ENCODE data around the gene ZNG1F.
"Not testable (repeated sequence)": the region's sequence is repeated elsewhere in the genome, so short reads cannot be mapped to it uniquely, and the experiment has no call there.

ZNG1F gene

DNA sequence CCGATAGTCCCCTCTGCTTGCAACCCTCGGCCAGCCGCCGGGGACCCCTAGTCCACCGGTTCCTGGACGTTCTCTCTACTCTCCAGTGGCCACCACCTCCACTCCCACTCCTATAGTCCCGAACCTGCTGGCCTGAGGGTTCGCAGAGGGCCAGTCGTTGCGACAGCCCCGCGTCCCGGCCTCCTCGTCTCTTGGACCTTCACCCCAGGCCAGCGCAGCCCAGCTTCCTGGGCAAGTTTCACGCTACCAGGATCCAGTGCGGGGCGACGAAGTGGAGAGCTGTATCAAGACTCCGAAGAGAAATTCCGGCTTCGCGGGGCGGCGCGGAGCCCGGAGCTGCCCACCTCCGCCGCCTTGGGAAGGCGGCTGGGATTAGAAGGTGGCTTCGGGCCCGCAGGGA, 65.7 kb downstream of the ZNG1F start:
- DNase-seq (ENCODE audit: low read depth) = not testable (repeated sequence)

DNA sequence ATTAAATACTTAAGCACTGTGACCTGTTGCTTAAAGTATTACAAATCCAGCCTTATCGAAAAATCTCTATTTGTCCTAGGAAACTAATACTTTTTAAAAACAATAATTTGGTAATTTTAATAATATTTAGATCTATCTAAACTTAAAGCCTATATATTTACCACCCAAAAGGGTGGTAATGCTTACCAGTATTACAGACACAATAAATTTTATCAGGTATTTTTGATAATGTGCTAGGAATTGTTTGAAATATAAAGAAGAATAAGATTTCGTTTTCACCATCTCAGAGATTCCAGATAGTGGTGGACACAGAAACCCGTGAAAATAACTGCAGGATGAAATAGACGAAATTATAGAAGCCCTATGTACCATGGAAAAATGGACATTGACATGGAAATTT, 68.4 kb downstream of the ZNG1F start:
- DNase-seq (ENCODE audit: low read depth) = not testable (repeated sequence)

DNA sequence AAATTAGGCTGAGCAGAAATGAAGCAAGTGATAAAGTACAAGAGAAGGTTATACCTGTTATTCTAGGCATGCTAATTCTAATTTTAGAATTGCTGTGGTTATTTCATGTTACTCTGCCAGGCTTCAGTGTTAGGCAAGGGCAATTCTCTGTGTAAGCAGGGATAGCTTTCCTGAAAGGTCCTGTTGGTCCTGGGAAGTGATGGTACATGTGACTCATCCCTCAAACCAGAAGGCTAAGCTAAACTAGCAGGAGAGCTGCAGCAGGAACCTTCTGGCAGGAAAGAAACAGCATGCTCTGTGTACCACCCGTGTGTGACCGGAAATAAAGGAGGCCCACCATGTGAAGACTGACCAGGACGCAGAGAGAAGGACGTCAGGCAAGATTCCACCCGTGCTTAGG, 69.4 kb downstream of the ZNG1F start:
- DNase-seq (ENCODE audit: low read depth) = not testable (repeated sequence)

DNA sequence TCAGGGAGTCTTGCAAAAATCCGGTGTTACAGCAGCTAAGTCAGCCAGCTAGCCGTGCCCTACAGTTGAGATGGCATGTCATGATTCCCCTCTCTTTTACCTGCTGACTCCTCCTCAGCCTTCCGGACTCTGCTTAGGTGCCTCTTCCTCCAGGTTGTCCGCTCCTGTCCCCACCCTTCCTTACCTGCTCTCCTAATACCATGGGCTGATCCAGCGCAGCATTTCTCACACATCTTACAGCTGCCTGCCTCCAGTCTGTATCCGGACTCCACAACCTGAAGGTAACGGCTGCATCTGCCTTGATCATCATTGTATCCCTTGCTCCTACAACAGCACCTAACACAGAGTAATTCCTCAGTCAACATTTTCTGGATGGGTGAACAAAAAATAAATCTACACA, 69.8 kb downstream of the ZNG1F start:
- DNase-seq (ENCODE audit: low read depth) = not testable (repeated sequence)

DNA sequence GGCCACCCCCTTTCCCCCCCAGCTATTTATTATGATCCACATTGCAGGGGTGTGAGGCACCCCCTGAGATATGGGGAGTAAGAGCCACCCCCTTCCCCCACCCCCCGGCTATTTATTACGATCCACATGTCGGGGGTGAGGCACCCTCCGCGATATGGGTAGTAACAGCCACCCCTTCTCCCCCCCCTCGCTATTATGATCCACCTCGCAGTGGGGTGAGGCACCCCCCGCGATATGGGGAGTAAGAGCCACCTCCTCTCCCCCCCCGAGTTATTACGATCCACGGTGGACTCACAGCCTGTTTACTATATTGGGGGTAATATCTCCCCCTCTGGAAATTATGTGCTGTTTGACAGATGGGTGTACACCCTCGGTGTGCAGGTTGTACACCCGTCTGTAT, 75.8 kb downstream of the ZNG1F start:
- DNase-seq (ENCODE audit: low read depth) = not testable (repeated sequence)

DNA sequence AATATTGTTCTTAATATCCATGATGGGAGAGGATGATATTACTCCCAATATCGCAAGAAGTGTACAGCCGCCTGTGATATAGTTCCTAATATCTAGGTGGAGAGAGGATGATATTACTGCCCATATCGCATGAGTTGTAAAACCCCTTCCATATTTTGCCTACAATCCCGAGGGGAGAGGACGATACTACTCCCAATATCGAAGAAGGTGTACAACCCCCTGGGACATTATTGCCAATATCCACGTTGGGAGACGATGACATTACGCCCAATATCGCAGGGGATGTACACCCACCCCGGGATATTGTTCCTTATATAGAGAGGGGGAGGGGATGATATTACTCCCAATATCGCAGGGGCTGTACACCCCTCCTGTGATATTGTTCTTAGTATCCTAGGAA, 77.7 kb downstream of the ZNG1F start:
- not testable (repeated sequence) for DNase-seq (ENCODE audit: low read depth)

DNA sequence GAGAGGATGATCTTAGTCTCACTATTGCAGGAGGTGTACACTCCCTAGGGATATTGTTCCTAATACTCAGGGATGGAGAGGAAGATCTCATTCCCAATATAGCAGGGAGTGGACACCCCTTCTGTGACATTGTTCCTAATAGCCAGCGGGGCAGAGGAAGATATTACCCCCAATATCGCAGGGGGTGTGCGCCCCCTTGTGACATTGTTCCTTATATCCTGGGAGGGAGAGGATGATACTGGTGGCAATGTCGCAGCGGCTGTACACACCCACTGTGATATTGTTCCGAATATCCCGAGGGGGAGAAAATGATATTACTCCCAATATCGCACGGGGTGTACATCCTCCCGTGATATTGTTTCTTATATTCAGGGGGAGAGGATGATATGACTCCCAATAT, 78.2 kb downstream of the ZNG1F start:
- not testable (repeated sequence) for DNase-seq (ENCODE audit: low read depth)

DNA sequence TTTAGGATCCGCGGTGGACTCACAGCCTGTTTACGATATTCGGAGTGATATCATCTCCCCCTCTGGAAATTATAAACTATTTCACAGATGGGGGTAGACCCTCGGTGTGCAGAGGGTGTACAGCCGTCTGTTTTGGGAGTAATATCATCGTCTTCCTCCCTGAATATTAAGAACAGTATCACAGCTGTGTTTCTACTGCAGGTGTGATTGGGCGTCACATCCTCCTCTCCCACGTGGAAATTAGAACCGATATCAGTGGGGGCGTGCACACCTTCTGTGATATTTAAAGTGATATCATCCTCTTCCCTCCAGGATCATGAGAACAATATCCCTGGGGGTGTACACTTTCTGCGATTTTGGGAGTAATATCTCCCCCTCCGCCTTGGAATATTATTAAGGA, 79.9 kb downstream of the ZNG1F start:
- not testable (repeated sequence) for DNase-seq (ENCODE audit: low read depth)

DNA sequence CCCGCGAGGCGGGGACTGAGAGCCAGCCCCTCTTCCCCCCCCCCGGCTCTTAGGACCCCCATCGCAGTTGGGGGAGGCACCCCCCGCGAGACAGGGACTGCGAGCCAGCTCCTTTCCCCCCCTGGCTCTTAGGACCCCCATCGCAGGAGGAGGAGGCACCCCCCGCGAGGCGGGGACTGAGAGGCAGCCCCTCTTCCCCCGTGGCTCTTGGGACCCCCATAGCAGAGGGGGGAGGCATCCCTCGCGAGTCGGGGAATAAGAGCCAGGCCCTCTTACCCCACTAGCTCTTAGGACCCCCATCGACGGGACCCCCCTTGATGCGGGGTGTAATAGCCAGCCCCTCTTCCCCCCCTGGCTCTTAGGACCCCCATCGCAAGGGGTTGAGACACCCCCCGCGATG, 80.3 kb downstream of the ZNG1F start:
- not testable (repeated sequence) for DNase-seq (ENCODE audit: low read depth)

DNA sequence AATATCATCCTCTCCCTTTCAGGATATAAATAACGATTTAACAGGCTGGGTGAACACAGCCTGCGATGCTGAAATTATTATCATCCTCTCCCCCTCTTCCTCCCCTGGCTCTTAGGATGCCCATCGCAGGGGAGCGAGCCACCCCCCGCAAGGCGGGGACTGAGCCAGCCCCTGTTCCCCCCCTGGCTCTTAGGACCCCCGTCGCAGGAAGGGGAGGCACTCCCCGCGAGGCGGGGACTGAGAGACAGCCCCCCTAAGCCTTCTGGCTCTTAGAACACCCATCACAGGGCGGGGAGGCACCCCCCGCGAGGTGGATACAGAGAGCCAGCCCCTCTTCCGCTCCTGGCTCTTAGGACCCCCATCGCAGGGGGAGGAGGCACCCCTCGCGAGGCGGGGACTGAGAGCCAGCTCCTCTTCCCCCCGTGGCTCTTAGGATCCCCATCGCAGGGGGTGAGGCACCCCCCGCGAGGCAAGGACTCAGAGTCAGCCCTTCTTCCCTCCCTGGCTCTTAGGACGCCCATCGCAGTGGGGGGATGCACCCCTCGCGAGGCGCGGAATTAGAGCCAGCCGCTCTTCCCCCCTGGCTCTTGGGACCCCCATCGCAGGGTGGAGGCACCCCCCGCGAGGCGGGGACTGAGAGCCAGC, 82.5 kb downstream of the ZNG1F start:
- not testable (repeated sequence) for DNase-seq (ENCODE audit: low read depth)

DNA sequence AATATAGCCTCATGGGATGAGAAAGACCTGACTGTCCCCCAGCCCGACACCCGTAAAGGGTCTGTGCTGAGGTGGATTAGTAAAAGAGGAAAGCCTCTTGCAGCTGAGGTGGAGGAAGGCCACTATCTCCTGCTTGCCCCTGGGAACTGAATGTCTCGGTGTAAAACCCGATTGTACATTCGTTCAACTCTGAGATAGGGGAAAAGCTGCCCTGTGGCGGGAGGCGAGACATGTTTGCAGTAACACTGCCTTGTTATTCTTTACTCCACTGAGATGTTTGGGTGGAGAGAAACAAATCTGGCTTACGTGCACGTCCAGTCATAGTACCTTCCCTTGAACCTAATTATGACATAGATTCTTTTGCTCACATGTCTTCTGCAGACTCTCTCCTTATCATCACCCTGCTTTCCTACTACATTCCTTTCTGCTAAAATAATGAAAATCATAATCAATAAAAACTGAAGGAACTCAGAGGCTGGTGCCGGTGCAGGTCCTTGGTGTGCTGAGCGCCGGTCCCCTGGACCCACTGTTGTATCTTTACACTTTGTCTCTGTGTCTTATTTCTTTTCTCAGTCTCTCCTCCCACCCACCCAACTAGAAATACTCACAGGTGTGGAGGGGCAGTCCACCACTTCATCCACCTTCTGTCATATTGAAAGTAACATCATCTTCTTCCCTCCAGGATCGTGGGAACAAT, 83.4 kb downstream of the ZNG1F start:
- DNase-seq (ENCODE audit: low read depth) = not testable (repeated sequence)

DNA sequence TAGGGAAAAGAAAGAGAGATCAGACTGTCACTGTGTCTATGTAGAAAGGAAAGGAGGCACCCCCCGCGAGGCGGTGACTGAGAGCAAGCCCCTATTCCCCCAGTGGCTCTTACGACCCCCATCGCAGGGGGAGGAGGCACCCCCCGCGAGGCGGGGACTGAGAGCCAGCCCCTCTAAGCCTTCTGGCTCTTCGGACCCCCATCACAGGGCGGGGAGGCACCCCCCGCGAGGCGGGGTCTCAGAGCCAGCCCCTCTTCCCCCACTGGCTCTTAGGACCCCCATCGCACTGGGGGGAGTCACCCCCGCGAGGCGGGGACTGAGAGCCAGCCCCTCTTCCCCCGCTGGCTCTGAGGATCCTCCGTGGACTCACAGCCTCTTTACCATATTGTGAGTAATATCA, 84.6 kb downstream of the ZNG1F start:
- not testable (repeated sequence) for DNase-seq (ENCODE audit: low read depth)

DNA sequence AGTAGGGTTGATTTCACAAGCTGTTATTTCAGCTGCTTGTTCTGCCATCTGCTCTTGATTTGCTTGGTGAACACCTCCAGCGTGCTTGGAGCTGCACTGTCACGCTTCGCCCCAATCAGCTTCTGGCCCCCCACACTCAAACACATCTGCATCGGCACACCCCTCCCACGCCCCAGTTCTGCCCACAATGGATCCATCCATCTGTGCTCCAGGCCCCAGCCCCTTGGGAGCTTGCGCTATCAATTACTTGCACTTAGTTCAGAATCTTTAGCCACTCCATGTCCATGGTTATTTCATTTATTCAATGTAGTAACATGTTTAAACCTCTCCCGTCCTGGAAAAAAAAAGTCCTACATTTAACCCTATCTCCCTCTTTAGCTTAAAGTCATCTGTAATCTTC, 88.6 kb downstream of the ZNG1F start:
- not testable (repeated sequence) for DNase-seq (ENCODE audit: low read depth)

DNA sequence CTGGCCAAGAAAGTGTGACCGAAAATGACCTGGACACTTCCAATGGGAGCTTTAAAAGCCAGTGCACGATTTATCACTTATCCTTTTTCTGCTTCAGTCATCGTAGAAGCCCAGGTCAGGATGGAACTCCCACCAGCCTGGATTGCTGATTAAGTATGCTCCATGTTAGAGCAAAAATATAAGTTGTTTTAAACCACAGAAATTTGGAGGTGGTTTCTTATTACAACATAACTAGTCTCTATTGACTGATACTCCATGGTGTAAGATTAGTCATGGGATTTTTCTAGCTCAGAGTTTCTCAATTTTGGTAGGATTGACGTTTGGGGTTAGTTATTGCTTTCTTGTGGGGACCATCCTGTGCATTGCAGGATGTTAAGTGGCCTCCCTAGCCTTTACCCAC, 90.4 kb downstream of the ZNG1F start:
- DNase-seq (ENCODE audit: low read depth) = not testable (repeated sequence)

DNA sequence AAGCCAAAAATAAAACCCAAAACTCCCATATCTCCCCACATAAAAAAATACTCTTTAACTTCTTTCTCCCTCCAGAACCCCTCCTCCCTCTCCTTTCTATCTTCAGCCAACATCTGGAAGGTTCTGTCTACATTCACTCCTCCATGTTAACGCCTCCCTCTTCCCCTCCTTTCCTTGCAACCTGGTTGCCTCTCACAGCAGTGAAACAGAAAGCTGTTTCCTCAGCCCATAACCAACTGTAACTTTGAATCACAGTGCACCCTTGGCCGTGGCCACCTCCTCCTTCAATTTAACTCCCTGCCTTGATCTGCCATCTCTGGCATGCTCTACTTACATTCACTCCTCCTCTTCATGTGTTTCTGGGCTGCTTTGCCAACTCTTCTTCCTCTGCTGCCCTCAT, 94.1 kb downstream of the ZNG1F start:
- DNase-seq (ENCODE audit: low read depth) = not testable (repeated sequence)

DNA sequence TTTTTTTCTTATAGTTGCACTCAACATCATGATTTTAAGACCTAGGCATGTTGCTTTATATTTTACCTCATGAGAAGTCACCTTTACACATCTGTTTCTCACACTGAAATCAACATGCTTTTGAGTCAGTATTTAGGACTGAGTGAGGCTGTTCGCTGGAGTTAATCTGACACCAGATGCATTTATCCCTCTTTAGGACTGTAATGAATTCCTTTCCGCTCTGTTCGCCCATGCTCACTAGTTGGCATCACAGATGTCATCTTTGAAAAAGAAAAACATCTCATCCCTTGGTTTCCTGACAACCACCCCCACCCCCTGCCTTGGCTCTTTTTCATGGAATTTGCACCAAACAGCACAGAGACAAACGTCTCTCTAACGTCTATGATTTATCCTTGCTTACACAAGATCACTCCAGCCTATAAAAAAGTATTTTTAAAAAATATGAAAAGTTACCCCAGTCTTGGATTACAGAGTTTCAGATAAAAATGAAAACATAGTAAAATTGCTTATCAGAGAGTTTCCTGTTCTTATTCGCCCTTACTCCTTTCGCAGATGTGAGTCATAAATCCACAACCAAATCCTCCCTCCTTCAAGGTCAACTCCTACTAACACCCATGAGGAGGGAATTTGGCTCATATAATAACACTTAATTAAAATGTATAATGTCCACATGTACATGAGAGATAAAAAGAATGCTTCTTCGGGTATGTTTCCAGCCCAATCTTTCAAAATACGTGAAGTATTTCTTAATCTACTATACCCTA, 94.9 kb downstream of the ZNG1F start:
- DNase-seq (ENCODE audit: low read depth) = not testable (repeated sequence)

DNA sequence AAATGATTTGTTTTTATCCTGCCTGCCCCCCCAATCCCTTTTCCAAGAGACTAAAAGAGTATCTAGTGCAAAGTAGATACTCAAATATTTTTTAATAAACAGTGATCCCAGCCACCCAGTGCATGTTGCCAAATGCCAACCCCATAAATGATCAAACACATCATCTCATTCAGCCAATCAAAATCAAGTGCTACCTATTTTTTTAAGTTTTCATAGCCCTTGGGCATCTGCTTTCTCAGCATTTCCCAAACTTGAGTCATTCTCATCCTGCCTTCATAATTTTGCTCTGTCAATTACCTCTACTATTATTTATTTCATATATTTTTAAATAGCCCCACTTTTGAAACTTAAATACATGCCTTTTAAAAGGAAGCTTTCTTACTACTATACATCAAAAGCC, 98.2 kb downstream of the ZNG1F start:
- DNase-seq (ENCODE audit: low read depth) = not testable (repeated sequence)

DNA sequence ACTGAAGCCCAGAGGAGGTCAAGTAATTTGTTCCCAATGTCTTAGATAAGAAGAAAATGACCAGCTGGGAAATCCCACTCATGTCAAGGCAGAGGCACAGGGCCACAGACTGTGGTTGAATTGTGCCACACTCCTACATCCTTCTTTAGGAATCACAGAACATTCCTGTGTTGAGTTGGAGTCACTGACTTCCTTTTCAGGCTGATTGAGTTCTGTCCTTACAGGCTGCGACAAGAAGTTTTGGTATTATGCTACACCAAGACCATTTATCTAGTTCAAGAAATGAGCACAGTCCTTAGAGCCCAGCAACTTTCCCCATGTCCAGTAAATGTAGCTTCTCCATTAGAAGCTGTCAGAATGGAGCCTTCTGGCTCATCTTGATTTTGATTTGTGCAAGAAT, 98.7 kb downstream of the ZNG1F start:
- DNase-seq (ENCODE audit: low read depth) = not testable (repeated sequence)

DNA sequence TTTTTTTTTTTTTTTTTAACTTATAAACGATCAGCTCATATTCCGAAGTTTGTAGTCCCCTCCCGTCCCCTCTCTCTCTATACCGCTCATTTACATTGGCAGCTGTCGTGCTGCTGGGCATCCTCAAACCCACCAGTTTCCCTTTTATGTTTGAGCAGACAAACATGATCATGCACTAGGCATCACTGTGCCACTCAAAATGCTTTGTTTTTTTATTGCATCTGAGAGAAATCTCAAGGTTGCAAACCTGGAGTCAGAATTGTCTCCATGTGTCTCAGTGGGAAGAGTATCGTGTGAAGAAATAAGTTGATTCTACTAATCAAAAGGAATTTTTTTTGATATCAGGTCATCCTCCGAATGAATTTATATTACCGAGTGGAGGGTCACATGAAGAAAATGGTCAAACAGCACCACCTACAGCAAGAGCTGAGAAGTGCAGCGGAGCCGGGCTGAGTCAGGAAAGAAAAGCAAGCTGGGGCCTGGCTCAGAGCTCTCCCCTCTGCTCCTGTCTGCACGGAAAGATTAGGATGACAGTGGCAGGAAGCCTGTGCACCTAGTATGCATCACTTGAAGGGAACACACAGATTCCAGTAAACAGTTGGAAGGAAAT, 100.6 kb downstream of the ZNG1F start:
- not testable (repeated sequence) for DNase-seq (ENCODE audit: low read depth)

DNA sequence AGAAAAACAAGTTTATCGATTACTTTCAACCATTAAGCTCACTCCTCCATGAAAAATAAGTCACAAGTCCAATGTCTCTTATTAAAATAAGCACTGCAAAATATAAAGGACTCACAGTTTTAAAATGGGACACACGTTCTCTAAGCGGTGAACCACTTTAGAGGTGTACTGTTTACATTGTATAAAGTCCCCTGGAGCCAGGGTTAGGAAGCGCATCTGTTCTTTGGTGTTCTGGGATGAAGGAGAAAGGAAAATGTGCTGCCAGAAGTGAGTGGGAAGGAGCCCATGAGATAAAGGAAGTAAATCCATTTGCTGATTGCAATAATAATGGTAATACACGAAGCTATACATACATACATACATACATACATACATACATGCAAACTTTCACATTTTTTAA, 101.2 kb downstream of the ZNG1F start:
- not testable (repeated sequence) for DNase-seq (ENCODE audit: low read depth)

DNA sequence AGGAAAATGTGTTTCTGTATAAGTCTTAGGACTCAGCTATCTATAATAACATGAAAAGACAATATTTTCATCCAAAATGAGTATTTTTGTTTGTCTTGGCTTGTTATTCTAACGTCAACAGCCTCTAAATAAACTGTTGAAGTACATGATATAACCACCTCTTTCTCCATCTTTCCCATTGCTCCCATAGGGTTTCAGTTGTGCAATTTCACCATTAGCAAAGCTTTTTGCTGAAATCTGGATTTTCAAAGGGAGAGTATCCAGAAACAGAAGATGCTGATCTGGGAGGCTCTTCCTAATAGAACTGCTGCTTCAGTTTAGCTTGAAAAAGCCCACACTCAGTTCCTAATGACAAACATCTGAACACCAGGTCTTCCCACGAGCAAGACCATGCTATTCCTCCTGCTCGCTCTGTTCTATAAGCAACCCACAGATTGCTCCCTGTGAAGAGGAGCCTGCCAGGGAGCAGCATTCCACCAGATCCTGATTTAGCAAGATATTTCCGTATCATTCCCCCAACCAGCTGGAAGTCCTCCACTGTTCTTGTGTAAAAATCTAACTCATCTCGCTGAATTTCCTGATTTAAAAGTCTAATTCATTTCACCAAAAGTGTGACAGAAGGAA, 101.8 kb downstream of the ZNG1F start:
- DNase-seq (ENCODE audit: low read depth) = not testable (repeated sequence)

DNA sequence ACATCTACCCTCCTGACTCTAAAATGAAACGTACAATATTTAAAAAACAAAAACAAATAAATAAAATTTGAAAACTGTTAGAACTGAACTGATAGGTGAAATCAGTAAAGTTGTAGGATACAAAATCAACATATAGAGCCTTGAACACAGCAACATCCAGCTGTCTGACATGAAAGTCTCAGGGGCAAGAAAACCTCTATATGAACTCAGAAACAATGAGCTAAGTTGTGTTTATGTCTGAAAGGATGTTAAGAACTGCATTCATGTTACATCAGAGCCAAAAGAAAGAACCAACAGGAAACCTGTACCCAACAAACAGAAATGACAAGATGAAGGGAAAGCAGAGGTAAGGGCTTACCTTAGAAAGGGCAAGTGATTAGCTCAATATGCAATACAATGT, 102.4 kb downstream of the ZNG1F start:
- not testable (repeated sequence) for DNase-seq (ENCODE audit: low read depth)
